Right lobe of liver (tissue), 6 donors: ENCODE results near the gene ZBTB7C. TPM values are rescaled to one million over a fixed set of nuclear protein-coding genes. Genes with fewer than 3 reads are reported as not detected.

Experiments
- ATAC-seq, 4 donors: fragments of 200-7000 bp; cut with Tn5 transposase; one replicate each; pipeline ENCODE4 v1.9.1; 2020; ENCODE audit warnings: mild to moderate bottlenecking in 4 of 4, moderate library complexity in 4 of 4
- DNase-seq, 3 donors: peaks; one replicate each; pipeline ENCODE4 v3.0.0-alpha.2; 2020
- H3K27ac ChIP-seq, 3 donors: fragments of 200-600 bp; one replicate each; pipeline ENCODE4 v1.8.0; 2022
- H3K27me3 ChIP-seq, 2 donors: fragments of 200-600 bp; one replicate each; pipeline ENCODE4 v1.8.0; 2022
- H3K36me3 ChIP-seq, 4 donors: fragments of 200-600 bp; sonication (generic) in 1 of 4; one replicate each; pipeline versions ENCODE4 v1.5.1 to v1.8.0; 2017 to 2022; ENCODE audit warnings: control low read depth in 1 of 4
- H3K4me1 ChIP-seq, 4 donors: fragments of 200-600 bp; sonication (generic) in 1 of 4; one replicate each; pipeline versions ENCODE4 v1.5.1 to v1.8.0; 2017 to 2022; ENCODE audit warnings: control low read depth in 1 of 4
- H3K4me3 ChIP-seq, 3 donors: fragments of 200-600 bp; one replicate each; pipeline ENCODE4 v1.8.0; 2022
- H3K9me3 ChIP-seq, 4 donors: fragments of 200-600 bp; sonication (generic) in 1 of 4; one replicate each; pipeline versions ENCODE4 v1.5.1 to v1.8.0; 2017 to 2022; ENCODE audit warnings: control low read depth in 1 of 4
- CTCF ChIP-seq, 4 donors: fragments of 200-600 bp in 3 of 4; fragments of 450-650 bp in 1 of 4; IDR thresholded peaks; one replicate each; pipeline versions ENCODE4 v1.5.1 to v1.8.0; 2016 to 2022; ENCODE audit warnings: antibody characterized with exemption in 4 of 4, mild to moderate bottlenecking in 2 of 4
- POLR2A ChIP-seq: fragments of 450-650 bp; IDR thresholded peaks from one replicate; pipeline ENCODE4 v1.6.1; 2017; ENCODE audit warnings: antibody characterized with exemption, mild to moderate bottlenecking
- WGBS: methylation state at CpG from one replicate; pipeline ENCODE4 v1.1.6; 2018; ENCODE audit warnings: low coverage, low lambda C conversion rate; ENCODE audit not compliant: insufficient coverage; ENCODE audit errors: missing lambda C conversion rate; 5-methylcytosine and 5-hydroxymethylcytosine counted together
- intact Hi-C, 2 donors: fragments of 100-400 bp; cut with DNase I; formaldehyde crosslinking; loops; one replicate each; pipeline versions ENCODE4 v1.11.2 to v1.14.1; 2022
- total RNA-seq, 6 experiments: library from RNA; depleted of rRNA in 2 of 6; stranded (reverse); fragments of >200 nt in 2 of 6; fragmentation: NEBNext Ultra II Directional in 3 of 6; extraction: Animal tissue kit (Norgen Biotek cat#: 25700) in 3 of 6; gene quantifications; one replicate each; pipeline versions ENCODE4 v1.1.0 to v1.2.4, GENCODE V29; 2016 to 2023
- donor health status: DM: no; HTN: yes; CAD: no.
- donor health status: DM: no; HTN: no; CAD: no.
- donor health status: DM: no; HTN: no; CAD: no.
- donor health status: DM: no; HTN: yes; CAD: no.
- donor health status: DM: no; HTN: yes; CAD: no.

Gene ZBTB7C
- total RNA-seq, 6 experiments from 2014 or later = 1.1 to 1.7 (median 1.3) TPM

GRCh38 chr18:48006415-48007175 lies 402.6 kb downstream of the ZBTB7C start:
- intact Hi-C loops = no loop called here
- no peaks in the 10 kb centered on the region for H3K36me3 ChIP-seq
- H3K4me1 ChIP-seq = peaks cover 0 to 5% (median 2%) of the 10 kb centered on the region in 4 donors
- TF ChIP-seq CTCF (IDR thresholded peaks at IDR 0.05) = no peak
- no peak for TF ChIP-seq POLR2A
- ATAC-seq (no peak), DNase-seq (no peak)
- H3K4me3 ChIP-seq = no peak overlapping the region
- H3K27ac ChIP-seq = no peak overlapping the region
- H3K27me3 ChIP-seq = no peaks in the 10 kb centered on the region
- no peaks in the 10 kb centered on the region for H3K9me3 ChIP-seq
- 87% methylated on average over 4 of the region's 12 CpGs for WGBS

- 40% methylated on average over 1 of the region's 2 CpGs for whole genome bisulfite sequencing
- no peak for TF ChIP-seq CTCF (IDR thresholded peaks at IDR 0.05)
- TF ChIP-seq POLR2A = no peak
- H3K27ac ChIP-seq = no peak overlapping the region
Observed at GRCh38 chr18:48004577-48004976, 404.6 kb downstream of the ZBTB7C start.

GRCh38 chr18:48003426-48004349 lies 405.5 kb downstream of the ZBTB7C start:
- Histone ChIP-seq H3K36me3 (no peaks in the 10 kb centered on the region), H3K4me1 (peaks cover 0 to 5% (median 2%) of the 10 kb centered on the region in 4 donors), H3K9me3 (no peaks in the 10 kb centered on the region), H3K27ac (no peak overlapping the region), H3K27me3 (no peaks in the 10 kb centered on the region), H3K4me3 (no peak overlapping the region)
- intact Hi-C loops = no loop called here
- DNase-seq (no peak), ATAC-seq (peak in 1 of 4 donors; percentile 42)
- TF ChIP-seq POLR2A (peak; percentile 10), CTCF (IDR thresholded peaks at IDR 0.05) (no peak)
- 43% methylated on average over 4 of the region's 10 CpGs for WGBS

More at GRCh38 chr18:48004577-48004976, 404.6 kb downstream of the ZBTB7C start:
- H3K4me1 ChIP-seq = peaks cover 0 to 5% (median 2%) of the 10 kb centered on the region in 4 donors
- H3K36me3 ChIP-seq = no peaks in the 10 kb centered on the region
- no peaks in the 10 kb centered on the region for H3K27me3 ChIP-seq
- intact Hi-C loops = no loop called here
- ATAC-seq = no peak
- DNase-seq = no peak
- no peak overlapping the region for H3K4me3 ChIP-seq
- no peaks in the 10 kb centered on the region for H3K9me3 ChIP-seq

DNA sequence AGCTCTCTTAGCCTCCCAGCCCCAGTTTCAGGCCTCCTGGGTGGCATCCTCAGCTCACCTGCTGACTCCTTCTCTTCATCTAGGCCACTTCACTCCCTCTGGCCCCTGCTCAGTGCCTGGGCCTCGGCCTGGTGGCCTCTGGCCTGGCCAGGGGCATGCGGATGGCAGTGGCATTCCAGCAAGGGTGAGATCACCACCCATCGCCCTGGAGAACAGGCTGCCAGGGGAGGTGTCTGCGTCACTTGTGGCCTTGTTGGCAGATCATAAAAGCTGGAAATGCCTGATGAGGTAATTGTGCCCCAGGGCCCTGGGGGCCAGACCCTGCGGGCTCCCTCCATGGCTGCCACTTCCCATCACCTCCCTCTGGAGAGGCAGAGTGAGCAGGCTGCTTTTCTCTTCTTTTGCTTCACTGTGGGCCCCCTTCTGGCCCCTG lies 406.2 kb downstream of the ZBTB7C start:
- Histone ChIP-seq H3K27me3 (no peaks in the 10 kb centered on the region), H3K27ac (no peak overlapping the region), H3K4me1 (peaks cover 0 to 4% (median 0%) of the 10 kb centered on the region in 4 donors), H3K9me3 (no peaks in the 10 kb centered on the region), H3K36me3 (no peaks in the 10 kb centered on the region), H3K4me3 (no peak overlapping the region)
- TF ChIP-seq CTCF (IDR thresholded peaks at IDR 0.05) = no peak
- TF ChIP-seq POLR2A = peak; percentile 37
- DNase-seq (peak in 2 of 3 donors; percentile 67 to 76), ATAC-seq (peak; percentile 49 to 93 (median 78))
- intact Hi-C loops = no loop called here
- 49% methylated on average over 5 of the region's 5 CpGs for WGBS
